ENCODE results near the gene LASP1. TPM values are rescaled to one million over a fixed set of nuclear protein-coding genes. Genes with fewer than 3 reads are reported as not detected.
"Not testable (repeated sequence)": the region's sequence is repeated elsewhere in the genome, so short reads cannot be mapped to it uniquely, and the experiment has no call there.

The LASP1 gene
- polyA plus RNA-seq, 1 experiment: 321 TPM

DNA sequence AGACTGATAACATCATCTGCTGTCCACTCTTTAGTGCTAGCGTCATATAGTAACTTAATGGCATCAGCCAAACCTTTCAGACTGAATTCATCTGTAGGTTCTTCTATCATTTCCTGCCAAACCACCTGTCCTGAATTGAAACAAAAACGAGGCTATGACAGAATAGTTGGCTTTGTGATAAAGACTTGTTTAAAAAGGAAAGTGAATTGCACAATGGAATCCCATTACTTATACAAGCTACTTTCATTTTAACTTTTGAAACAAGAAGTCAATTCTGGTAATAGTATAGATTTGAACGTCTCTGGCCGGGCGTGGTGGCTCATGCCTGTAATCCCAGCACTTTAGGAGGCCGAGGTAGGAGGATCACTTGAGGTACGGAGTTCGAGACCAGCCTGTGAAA is 73.7 kb downstream of the LASP1 start:
- ChIA-PET POLR2A (no interaction called here), CTCF (interaction anchor here (0.9 kb wide), 1 partner anchor 11 kb away, joined by 3 read pairs; no protein-coding TSS in a partner anchor)
- no peak overlapping the region for H3K4me3 ChIP-seq (ENCODE audit: low read depth, low read length)
- DNase-seq (ENCODE audit: low read depth): no peak
- H3K36me3 ChIP-seq (ENCODE audit: control insufficient read depth, insufficient read depth, low read length): no peaks in the 10 kb centered on the region
- no peaks in the 10 kb centered on the region for H3K27me3 ChIP-seq (ENCODE audit: control insufficient read depth, insufficient read depth, low read length)
- TF ChIP-seq, protein P1, sequence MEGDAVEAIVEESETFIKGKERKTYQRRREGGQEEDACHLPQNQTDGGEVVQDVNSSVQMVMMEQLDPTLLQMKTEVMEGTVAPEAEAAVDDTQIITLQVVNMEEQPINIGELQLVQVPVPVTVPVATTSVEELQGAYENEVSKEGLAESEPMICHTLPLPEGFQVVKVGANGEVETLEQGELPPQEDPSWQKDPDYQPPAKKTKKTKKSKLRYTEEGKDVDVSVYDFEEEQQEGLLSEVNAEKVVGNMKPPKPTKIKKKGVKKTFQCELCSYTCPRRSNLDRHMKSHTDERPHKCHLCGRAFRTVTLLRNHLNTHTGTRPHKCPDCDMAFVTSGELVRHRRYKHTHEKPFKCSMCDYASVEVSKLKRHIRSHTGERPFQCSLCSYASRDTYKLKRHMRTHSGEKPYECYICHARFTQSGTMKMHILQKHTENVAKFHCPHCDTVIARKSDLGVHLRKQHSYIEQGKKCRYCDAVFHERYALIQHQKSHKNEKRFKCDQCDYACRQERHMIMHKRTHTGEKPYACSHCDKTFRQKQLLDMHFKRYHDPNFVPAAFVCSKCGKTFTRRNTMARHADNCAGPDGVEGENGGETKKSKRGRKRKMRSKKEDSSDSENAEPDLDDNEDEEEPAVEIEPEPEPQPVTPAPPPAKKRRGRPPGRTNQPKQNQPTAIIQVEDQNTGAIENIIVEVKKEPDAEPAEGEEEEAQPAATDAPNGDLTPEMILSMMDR (IDR thresholded peaks at IDR 0.05; ENCODE audit: insufficient read depth, low read depth, low read length): no peak

DNA sequence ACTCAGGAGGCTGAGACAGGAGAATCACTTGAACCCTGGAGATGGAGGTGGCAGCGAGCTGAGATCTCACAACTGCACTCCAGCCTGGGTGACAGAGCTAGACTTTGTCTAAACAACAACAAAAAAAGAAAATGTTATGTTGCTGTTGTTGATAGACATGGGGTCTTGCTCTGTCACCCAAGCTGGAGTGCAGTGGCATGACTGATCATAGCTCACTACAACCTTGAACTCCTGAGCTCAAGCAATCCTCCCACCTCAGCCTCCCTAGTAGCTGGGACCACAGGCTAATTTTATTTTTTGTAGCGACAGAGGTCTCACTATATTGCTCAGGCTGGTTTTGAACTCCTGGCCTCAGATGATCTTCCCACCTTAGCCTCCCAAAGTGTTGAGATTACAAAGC is 77.3 kb downstream of the LASP1 start:
- no peaks in the 10 kb centered on the region for H3K27me3 ChIP-seq (ENCODE audit: control insufficient read depth, insufficient read depth, low read length)
- CTCF ChIA-PET: interaction anchor here (0.7 kb wide), 1 partner anchor 627 kb away, joined by 3 read pairs; no protein-coding TSS in a partner anchor
- H3K4me3 ChIP-seq (ENCODE audit: low read depth, low read length): no peak overlapping the region
- TF ChIP-seq, protein P1 (IDR thresholded peaks at IDR 0.05; ENCODE audit: insufficient read depth, low read depth, low read length): no peak
- no peaks in the 10 kb centered on the region for H3K36me3 ChIP-seq (ENCODE audit: control insufficient read depth, insufficient read depth, low read length)
- POLR2A ChIA-PET: no interaction called here
- DNase-seq (ENCODE audit: low read depth): no peak

DNA sequence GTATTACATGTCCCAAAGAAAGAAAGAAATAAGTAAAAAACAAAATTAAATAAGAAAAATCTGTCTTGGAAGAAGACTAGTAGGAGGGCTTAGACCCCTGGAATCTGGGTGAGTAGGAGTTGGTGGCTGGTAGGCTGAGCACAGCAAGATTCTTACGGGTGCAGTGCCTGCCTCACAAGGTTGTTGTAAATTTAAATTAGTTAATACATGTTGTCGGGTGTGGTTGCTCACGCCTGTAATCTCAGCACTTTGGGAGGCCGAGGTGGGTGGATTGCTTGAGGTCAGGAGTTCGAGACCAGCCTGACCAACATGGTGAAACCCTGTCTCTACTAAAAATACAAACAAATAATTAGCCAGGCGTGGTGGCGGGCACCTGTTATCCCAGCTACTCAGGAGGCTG is 83.9 kb downstream of the LASP1 start:
- H3K27me3 ChIP-seq (ENCODE audit: control insufficient read depth, insufficient read depth, low read length); H3K4me3 ChIP-seq (ENCODE audit: low read depth, low read length); CTCF ChIA-PET; DNase-seq (ENCODE audit: low read depth); POLR2A ChIA-PET; H3K36me3 ChIP-seq (ENCODE audit: control insufficient read depth, insufficient read depth, low read length): not testable (repeated sequence)

DNA sequence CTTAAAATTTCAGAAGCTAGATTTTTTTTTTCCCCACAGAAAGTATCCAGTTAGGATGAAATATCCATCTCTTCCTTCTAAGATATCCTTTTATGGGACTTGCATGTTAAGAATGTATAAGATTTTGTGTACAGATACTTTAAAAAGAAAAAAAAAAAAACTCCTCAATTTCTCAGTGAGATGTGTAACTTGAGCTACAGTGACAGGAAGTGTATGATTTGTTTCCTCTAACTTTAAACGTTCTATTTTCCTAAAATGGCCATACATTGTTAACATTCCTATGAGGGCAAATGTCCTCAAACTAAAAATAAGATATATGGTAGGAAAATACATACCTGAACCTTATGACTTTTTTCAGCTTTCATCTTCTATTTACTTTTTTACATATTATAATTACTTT is 88.5 kb downstream of the LASP1 start:
- CTCF ChIA-PET: interaction anchor here (1.0 to 1.3 kb wide), 3 partner anchors 9 to 14 kb away, joined by 3 to 6 read pairs (median 3); partner anchors contain the start of gene FBXO47
- POLR2A ChIA-PET: interaction anchor here (0.5 to 0.7 kb wide), 2 partner anchors 90 to 274 kb away, joined by 3 to 16 read pairs; no protein-coding TSS in a partner anchor
- no peak overlapping the region for H3K4me3 ChIP-seq (ENCODE audit: low read depth, low read length)
- no peaks in the 10 kb centered on the region for H3K36me3 ChIP-seq (ENCODE audit: control insufficient read depth, insufficient read depth, low read length)
- TF ChIP-seq, protein P1 (IDR thresholded peaks at IDR 0.05; ENCODE audit: insufficient read depth, low read depth, low read length): no peak
- H3K27me3 ChIP-seq (ENCODE audit: control insufficient read depth, insufficient read depth, low read length): no peaks in the 10 kb centered on the region
- no peak for DNase-seq (ENCODE audit: low read depth)

DNA sequence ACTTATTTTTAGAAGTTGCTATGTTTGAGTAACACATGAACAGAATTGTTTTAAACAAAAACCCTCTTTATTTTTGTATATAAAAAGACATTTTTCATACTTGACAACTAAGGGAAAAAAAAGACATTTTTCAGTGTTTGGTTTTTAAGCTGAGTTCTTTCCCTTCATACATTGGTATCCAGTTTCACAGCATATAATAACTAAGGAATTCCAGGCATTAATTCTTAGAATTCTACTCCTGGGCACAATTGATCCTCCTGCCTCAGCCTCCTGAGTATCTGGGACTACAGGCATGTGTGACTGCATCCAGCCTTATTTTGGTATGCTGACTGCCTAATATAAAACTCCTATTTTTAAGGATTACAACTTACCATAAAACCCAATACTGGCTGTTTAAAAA is 88.9 kb downstream of the LASP1 start:
- Histone ChIP-seq H3K4me3 (ENCODE audit: low read depth, low read length) (no peak overlapping the region), H3K27me3 (ENCODE audit: control insufficient read depth, insufficient read depth, low read length) (no peaks in the 10 kb centered on the region), H3K36me3 (ENCODE audit: control insufficient read depth, insufficient read depth, low read length) (no peaks in the 10 kb centered on the region)
- ChIA-PET CTCF (interaction anchor here (1.0 to 1.3 kb wide), 3 partner anchors 8 to 13 kb away, joined by 3 to 6 read pairs (median 3); partner anchors contain the start of gene FBXO47), POLR2A (interaction anchor here (0.5 to 0.7 kb wide), 3 partner anchors 24 to 274 kb away, joined by 3 to 16 read pairs (median 3); no protein-coding TSS in a partner anchor)
- peak; percentile 46 for DNase-seq (ENCODE audit: low read depth)
- TF ChIP-seq, protein P1 (IDR thresholded peaks at IDR 0.05; ENCODE audit: insufficient read depth, low read depth, low read length): no peak

DNA sequence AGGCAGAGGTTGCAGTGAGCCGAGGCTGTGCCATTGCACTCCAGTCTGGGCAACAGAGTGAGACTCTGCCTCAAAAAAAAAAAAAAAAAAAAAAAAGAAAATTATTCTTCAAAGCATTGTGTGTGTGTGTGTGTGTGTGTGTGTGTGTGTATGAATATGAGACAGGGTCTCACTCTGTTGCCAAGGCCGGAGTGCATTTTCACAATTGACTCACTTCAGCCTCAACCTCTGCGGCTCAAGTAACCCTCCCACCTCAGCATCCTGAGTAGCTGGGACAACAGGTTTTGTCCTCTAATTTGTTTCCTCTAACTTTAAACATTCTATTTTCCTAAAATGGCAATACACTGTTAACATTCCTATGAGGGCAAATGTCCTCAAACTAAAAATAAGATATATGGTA is 89.7 kb downstream of the LASP1 start:
- ChIA-PET CTCF (no interaction called here), POLR2A (no interaction called here)
- no peaks in the 10 kb centered on the region for H3K36me3 ChIP-seq (ENCODE audit: control insufficient read depth, insufficient read depth, low read length)
- H3K27me3 ChIP-seq (ENCODE audit: control insufficient read depth, insufficient read depth, low read length): no peaks in the 10 kb centered on the region
- TF ChIP-seq, protein P1 (IDR thresholded peaks at IDR 0.05; ENCODE audit: insufficient read depth, low read depth, low read length): no peak
- H3K4me3 ChIP-seq (ENCODE audit: low read depth, low read length): no peak overlapping the region
- no peak for DNase-seq (ENCODE audit: low read depth)
